ENCODE data around the gene TMEM233. TPM values are rescaled to one million over a fixed set of nuclear protein-coding genes. Genes with fewer than 3 reads are reported as not detected.
"Not testable (repeated sequence)": the region's sequence is repeated elsewhere in the genome, so short reads cannot be mapped to it uniquely, and the experiment has no call there.

The TMEM233 gene
- total RNA-seq, 1 donor from 2014 or later, result not detected

DNA sequence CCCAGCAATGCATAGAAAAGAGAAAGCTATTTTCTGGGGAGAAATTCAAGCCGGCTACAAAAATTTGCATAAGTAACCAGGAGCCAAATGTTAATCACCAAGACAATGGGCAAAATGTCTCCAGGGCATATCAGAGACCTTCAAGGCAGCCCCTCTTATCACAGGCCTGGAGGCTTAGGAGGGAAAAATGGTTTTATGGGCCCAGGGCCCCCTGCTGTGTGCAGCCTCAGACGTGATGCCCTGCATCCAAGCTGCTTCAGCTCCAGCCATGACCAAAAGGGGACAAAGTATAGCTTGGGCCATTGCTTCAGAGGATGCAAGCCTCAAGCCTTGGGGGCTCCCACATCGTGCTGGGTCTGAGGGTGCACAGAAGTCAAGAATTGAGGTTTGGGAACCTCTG lies 15.8 kb downstream of the TMEM233 start:
- peaks cover 21% of the 10 kb centered on the region for H3K9me3 Mint-ChIP-seq
- no peaks in the 10 kb centered on the region for H3K4me1 Mint-ChIP-seq
- H3K27me3 Mint-ChIP-seq (ENCODE audit: low read depth), result peaks cover 26% of the 10 kb centered on the region
- no peak for DNase-seq (ENCODE audit: low spot score in 2 of 2, unreplicated experiment in 2 of 2)
- no peak overlapping the region for H3K27ac Mint-ChIP-seq
- no peaks in the 10 kb centered on the region for H3K36me3 Mint-ChIP-seq
- TF ChIP-seq, protein P1, sequence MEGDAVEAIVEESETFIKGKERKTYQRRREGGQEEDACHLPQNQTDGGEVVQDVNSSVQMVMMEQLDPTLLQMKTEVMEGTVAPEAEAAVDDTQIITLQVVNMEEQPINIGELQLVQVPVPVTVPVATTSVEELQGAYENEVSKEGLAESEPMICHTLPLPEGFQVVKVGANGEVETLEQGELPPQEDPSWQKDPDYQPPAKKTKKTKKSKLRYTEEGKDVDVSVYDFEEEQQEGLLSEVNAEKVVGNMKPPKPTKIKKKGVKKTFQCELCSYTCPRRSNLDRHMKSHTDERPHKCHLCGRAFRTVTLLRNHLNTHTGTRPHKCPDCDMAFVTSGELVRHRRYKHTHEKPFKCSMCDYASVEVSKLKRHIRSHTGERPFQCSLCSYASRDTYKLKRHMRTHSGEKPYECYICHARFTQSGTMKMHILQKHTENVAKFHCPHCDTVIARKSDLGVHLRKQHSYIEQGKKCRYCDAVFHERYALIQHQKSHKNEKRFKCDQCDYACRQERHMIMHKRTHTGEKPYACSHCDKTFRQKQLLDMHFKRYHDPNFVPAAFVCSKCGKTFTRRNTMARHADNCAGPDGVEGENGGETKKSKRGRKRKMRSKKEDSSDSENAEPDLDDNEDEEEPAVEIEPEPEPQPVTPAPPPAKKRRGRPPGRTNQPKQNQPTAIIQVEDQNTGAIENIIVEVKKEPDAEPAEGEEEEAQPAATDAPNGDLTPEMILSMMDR (IDR thresholded peaks at IDR 0.05; ENCODE audit: unreplicated experiment), result no peak
- H3K4me3 Mint-ChIP-seq, result no peak overlapping the region

DNA sequence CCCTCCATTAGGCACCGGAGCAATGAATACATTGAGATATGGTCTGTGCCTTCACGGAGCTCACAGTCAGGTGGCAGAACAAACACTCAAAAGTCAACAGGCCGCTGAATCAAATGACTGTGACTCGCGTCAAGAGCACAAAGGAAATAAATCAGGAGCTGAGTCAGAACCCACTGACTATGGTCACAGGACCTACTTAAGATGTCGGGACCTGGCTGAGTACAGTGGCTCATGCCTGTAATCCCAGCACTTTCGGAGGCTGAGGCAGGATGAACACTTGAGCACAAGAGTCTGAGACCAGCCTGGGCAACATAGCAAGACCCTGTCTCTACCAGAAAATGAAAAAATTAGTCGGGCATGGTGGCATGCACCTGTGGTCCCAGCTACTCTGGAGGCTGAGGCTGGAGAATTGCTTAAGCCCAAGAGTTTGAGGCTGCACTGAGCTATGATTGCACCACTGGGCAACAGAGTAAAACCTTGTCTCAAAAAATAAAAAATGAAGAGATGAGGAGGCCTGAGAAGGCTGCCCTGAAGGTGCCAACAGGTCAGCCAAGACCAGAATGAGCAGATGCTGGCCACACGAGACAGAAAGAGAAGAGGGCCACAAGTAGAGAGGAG lies 19.9 kb downstream of the TMEM233 start:
- Mint-ChIP-seq H3K36me3 (no peaks in the 10 kb centered on the region), H3K4me1 (no peaks in the 10 kb centered on the region), H3K27ac (no peak overlapping the region), H3K27me3 (ENCODE audit: low read depth) (peaks cover 17% of the 10 kb centered on the region), H3K9me3 (peaks cover 24% of the 10 kb centered on the region), H3K4me3 (no peak overlapping the region)
- TF ChIP-seq, protein P1 (IDR thresholded peaks at IDR 0.05; ENCODE audit: unreplicated experiment), result no peak
- DNase-seq (ENCODE audit: low spot score in 2 of 2, unreplicated experiment in 2 of 2), result no peak

DNA sequence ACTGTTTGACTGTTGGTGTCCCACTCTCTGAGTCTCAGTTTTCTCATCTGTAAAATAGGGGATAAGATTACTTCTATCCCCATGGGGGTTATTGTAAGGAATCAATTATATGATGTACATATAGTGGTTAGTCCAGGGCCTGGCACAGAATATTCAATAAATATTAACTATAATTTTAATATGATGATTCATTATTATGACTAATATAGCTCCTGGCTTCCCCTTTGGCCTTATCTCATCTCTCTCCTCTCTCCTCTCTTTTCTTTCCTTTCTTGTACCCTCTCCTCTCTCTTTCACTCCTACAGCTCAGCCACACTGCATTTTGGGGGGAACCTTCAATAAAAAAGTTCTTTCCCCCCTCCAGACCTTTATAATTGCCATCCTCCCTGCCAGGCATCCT lies 21.1 kb downstream of the TMEM233 start:
- Mint-ChIP-seq H3K27me3 (ENCODE audit: low read depth) (peaks cover 14% of the 10 kb centered on the region), H3K4me1 (no peaks in the 10 kb centered on the region), H3K27ac (no peak overlapping the region), H3K36me3 (no peaks in the 10 kb centered on the region), H3K4me3 (no peak overlapping the region), H3K9me3 (peaks cover 17% of the 10 kb centered on the region)
- no peak for DNase-seq (ENCODE audit: low spot score in 2 of 2, unreplicated experiment in 2 of 2)
- TF ChIP-seq, protein P1 (IDR thresholded peaks at IDR 0.05; ENCODE audit: unreplicated experiment), result no peak

DNA sequence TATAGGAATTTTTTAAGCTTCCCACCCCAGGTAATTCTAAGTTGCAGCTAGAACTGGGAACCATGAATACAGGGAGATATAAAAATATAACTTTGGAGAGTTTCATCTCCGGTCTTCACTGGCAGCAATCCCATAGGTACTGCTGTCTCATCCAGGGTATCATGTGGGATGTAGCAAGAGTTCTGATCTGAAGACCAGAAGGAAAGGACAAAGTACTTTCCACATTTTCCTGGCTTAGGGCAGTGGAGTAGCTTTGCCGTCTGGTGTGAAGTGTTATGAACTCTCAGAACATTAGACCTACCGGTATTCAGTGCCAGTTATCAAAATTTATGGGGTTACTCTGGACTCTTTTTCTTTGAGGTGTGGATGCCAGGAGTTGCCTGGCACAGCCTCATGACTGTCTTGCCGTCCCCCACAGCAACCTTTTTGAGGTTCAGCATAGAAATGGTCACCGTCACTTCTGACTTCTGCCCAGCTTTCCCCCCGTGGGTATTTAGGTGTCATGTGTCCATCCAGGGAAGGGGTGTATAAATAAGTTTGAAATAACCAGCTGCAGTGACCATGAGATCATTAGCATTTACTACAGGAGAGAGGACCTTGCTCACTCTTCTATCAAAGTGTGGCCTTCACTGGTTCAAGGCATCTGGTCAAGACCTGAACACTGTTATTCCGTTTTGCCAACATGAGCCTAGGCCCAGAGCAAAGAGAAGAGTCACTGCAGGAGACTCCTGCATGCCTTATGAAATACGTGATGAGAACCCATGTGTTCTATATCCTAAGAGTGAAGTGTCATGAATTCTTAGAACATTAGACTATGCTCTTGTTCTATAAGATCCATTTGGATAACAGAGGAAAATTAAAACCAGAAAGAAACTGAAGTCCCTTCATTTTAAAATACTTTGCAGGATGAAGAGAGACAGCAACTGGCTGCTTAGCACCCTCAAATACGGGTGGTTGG lies 22.2 kb downstream of the TMEM233 start:
- Mint-ChIP-seq H3K9me3 (peaks cover 6% of the 10 kb centered on the region), H3K27ac (no peak overlapping the region), H3K36me3 (no peaks in the 10 kb centered on the region), H3K4me3 (no peak overlapping the region), H3K4me1 (no peaks in the 10 kb centered on the region), H3K27me3 (ENCODE audit: low read depth) (peaks cover 20% of the 10 kb centered on the region)
- TF ChIP-seq, protein P1 (IDR thresholded peaks at IDR 0.05; ENCODE audit: unreplicated experiment), result no peak
- DNase-seq (ENCODE audit: low spot score in 2 of 2, unreplicated experiment in 2 of 2), result no peak

DNA sequence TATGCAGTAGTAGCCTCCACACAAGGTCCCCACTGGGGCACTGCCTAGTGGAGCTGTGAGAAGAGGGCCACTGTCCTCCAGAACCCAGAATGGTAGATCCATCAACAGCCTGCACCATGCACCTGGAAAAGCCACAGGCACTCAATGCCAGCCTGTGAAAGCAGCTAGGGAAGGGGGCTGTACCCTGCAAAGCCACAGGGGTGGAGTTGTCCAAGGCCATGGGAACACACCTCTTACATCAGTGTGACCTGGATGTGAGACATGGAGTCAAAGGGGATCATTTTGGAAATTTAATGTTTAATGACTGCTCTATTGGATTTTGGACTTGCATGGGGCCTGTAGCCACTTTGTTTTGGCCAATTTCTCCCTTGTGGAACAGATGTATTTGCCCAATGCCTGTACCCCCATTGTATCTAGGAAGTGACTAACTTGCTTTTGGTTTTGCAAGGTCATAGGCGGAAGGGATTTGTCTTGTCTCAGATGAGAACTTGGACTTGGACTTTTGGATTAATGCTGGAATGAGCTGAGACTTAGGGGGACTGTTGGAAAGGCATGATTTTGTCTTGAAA lies 24.8 kb downstream of the TMEM233 start:
- H3K4me3 Mint-ChIP-seq; H3K4me1 Mint-ChIP-seq; H3K27ac Mint-ChIP-seq; H3K36me3 Mint-ChIP-seq; H3K9me3 Mint-ChIP-seq; DNase-seq (ENCODE audit: low spot score in 2 of 2, unreplicated experiment in 2 of 2): not testable (repeated sequence)
- H3K27me3 Mint-ChIP-seq (ENCODE audit: low read depth), result peaks cover 34% of the 10 kb centered on the region

DNA sequence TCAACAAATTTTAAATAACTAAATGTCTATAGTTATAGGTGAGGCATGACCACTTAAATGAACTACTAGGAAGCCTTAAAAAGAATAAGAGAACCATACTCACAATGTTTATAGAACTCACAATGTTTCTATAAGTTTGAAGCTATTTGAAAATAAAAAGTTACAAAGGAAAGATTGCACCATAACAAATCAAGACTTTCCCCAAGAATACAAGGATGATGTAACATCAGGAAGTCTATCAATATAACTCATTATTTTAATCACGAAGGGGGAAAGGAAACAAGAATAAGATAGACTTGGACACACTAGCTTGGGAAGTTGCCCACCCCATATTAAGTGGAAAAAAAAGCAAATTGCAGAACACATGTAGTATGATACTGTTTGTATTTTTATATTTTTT lies 26.9 kb downstream of the TMEM233 start:
- Mint-ChIP-seq H3K9me3 (peaks cover 2% of the 10 kb centered on the region), H3K36me3 (no peaks in the 10 kb centered on the region), H3K4me3 (no peak overlapping the region), H3K27me3 (ENCODE audit: low read depth) (peaks cover 34% of the 10 kb centered on the region), H3K27ac (no peak overlapping the region), H3K4me1 (no peaks in the 10 kb centered on the region)
- TF ChIP-seq, protein P1 (IDR thresholded peaks at IDR 0.05; ENCODE audit: unreplicated experiment), result no peak
- DNase-seq (ENCODE audit: low spot score in 2 of 2, unreplicated experiment in 2 of 2), result no peak
